Measurements from ENCODE around the gene PARS2. TPM values are rescaled to one million over a fixed set of nuclear protein-coding genes. Genes with fewer than 3 reads are reported as not detected.

Gene PARS2
- polyA plus RNA-seq, 1 donor = 7.3 TPM

GRCh38 chr1:54808443-54809207 lies 44.3 kb upstream of the PARS2 start:
- Histone ChIP-seq H3K9me3 (ENCODE audit: control insufficient read depth, low read depth, low read length) (no peaks in the 10 kb centered on the region), H3K4me1 (ENCODE audit: control insufficient read depth, insufficient read depth, low read length) (peaks cover 45% of the 10 kb centered on the region), H3K4me3 (ENCODE audit: low read length) (no peak overlapping the region), H3K27me3 (ENCODE audit: control insufficient read depth, insufficient read depth, low read length) (no peaks in the 10 kb centered on the region), H3K27ac (ENCODE audit: low read length) (no peak overlapping the region), H3K36me3 (ENCODE audit: control insufficient read depth, insufficient read depth, low read length) (no peaks in the 10 kb centered on the region)
- WGBS (ENCODE audit: insufficient coverage, low lambda C conversion rate) = no CpG with 5 or more reads among the region's 12 CpGs
- DNase-seq = no peak

- no peaks in the 10 kb centered on the region for H3K9me3 ChIP-seq (ENCODE audit: control insufficient read depth, low read depth, low read length)
- WGBS (ENCODE audit: insufficient coverage, low lambda C conversion rate) = no CpG with 5 or more reads among the region's 7 CpGs
- H3K27ac ChIP-seq (ENCODE audit: low read length) = no peak overlapping the region
- no peaks in the 10 kb centered on the region for H3K36me3 ChIP-seq (ENCODE audit: control insufficient read depth, insufficient read depth, low read length)
- no peak overlapping the region for H3K4me3 ChIP-seq (ENCODE audit: low read length)
- no peak for DNase-seq
- peaks cover 37% of the 10 kb centered on the region for H3K4me1 ChIP-seq (ENCODE audit: control insufficient read depth, insufficient read depth, low read length)
- no peaks in the 10 kb centered on the region for H3K27me3 ChIP-seq (ENCODE audit: control insufficient read depth, insufficient read depth, low read length)
Measured at GRCh38 chr1:54807756-54808155, 43.4 kb upstream of the PARS2 start.

- Histone ChIP-seq H3K9me3 (ENCODE audit: control insufficient read depth, low read depth, low read length) (no peaks in the 10 kb centered on the region), H3K36me3 (ENCODE audit: control insufficient read depth, insufficient read depth, low read length) (no peaks in the 10 kb centered on the region), H3K27me3 (ENCODE audit: control insufficient read depth, insufficient read depth, low read length) (no peaks in the 10 kb centered on the region), H3K27ac (ENCODE audit: low read length) (no peak overlapping the region), H3K4me3 (ENCODE audit: low read length) (no peak overlapping the region), H3K4me1 (ENCODE audit: control insufficient read depth, insufficient read depth, low read length) (peaks cover 37% of the 10 kb centered on the region)
- DNase-seq = no peak
- no CpG with 5 or more reads among the region's 11 CpGs for WGBS (ENCODE audit: insufficient coverage, low lambda C conversion rate)
Measured at GRCh38 chr1:54806931-54807611, 42.7 kb upstream of the PARS2 start.

- no peak for DNase-seq
- H3K4me1 ChIP-seq (ENCODE audit: control insufficient read depth, insufficient read depth, low read length) = peaks cover 43% of the 10 kb centered on the region
- no peaks in the 10 kb centered on the region for H3K27me3 ChIP-seq (ENCODE audit: control insufficient read depth, insufficient read depth, low read length)
- H3K27ac ChIP-seq (ENCODE audit: low read length) = no peak overlapping the region
- no peaks in the 10 kb centered on the region for H3K9me3 ChIP-seq (ENCODE audit: control insufficient read depth, low read depth, low read length)
- H3K36me3 ChIP-seq (ENCODE audit: control insufficient read depth, insufficient read depth, low read length) = no peaks in the 10 kb centered on the region
- WGBS (ENCODE audit: insufficient coverage, low lambda C conversion rate) = no CpG with 5 or more reads among the region's 35 CpGs
- H3K4me3 ChIP-seq (ENCODE audit: low read length) = no peak overlapping the region
Measured at GRCh38 chr1:54805981-54806381, 41.7 kb upstream of the PARS2 start.

- WGBS (ENCODE audit: insufficient coverage, low lambda C conversion rate) = no CpG with 5 or more reads among the region's 3 CpGs
- no peak overlapping the region for H3K27ac ChIP-seq (ENCODE audit: low read length)
- DNase-seq = no peak
Measured at GRCh38 chr1:54805466-54805865, 41.1 kb upstream of the PARS2 start.

GRCh38 chr1:54804471-54805132 lies 40.3 kb upstream of the PARS2 start:
- Histone ChIP-seq H3K4me3 (ENCODE audit: low read length) (no peak overlapping the region), H3K36me3 (ENCODE audit: control insufficient read depth, insufficient read depth, low read length) (no peaks in the 10 kb centered on the region), H3K9me3 (ENCODE audit: control insufficient read depth, low read depth, low read length) (no peaks in the 10 kb centered on the region), H3K27me3 (ENCODE audit: control insufficient read depth, insufficient read depth, low read length) (no peaks in the 10 kb centered on the region), H3K4me1 (ENCODE audit: control insufficient read depth, insufficient read depth, low read length) (peaks cover 32% of the 10 kb centered on the region), H3K27ac (ENCODE audit: low read length) (peak overlapping the region; percentile 73)
- no CpG with 5 or more reads among the region's 6 CpGs for WGBS (ENCODE audit: insufficient coverage, low lambda C conversion rate)
- DNase-seq = peak; percentile 55 to 71

More at GRCh38 chr1:54805466-54805865, 41.1 kb upstream of the PARS2 start:
- Histone ChIP-seq H3K4me3 (ENCODE audit: low read length) (no peak overlapping the region), H3K36me3 (ENCODE audit: control insufficient read depth, insufficient read depth, low read length) (no peaks in the 10 kb centered on the region), H3K4me1 (ENCODE audit: control insufficient read depth, insufficient read depth, low read length) (peaks cover 40% of the 10 kb centered on the region), H3K27me3 (ENCODE audit: control insufficient read depth, insufficient read depth, low read length) (no peaks in the 10 kb centered on the region), H3K9me3 (ENCODE audit: control insufficient read depth, low read depth, low read length) (no peaks in the 10 kb centered on the region)

GRCh38 chr1:54803761-54804470 lies 39.6 kb upstream of the PARS2 start:
- Histone ChIP-seq H3K36me3 (ENCODE audit: control insufficient read depth, insufficient read depth, low read length) (no peaks in the 10 kb centered on the region), H3K9me3 (ENCODE audit: control insufficient read depth, low read depth, low read length) (no peaks in the 10 kb centered on the region), H3K27me3 (ENCODE audit: control insufficient read depth, insufficient read depth, low read length) (no peaks in the 10 kb centered on the region), H3K4me3 (ENCODE audit: low read length) (no peak overlapping the region), H3K27ac (ENCODE audit: low read length) (peak overlapping the region; percentile 73), H3K4me1 (ENCODE audit: control insufficient read depth, insufficient read depth, low read length) (peaks cover 30% of the 10 kb centered on the region)
- peak in 1 of 2 donors; percentile 41 for DNase-seq
- no CpG with 5 or more reads among the region's 4 CpGs for WGBS (ENCODE audit: insufficient coverage, low lambda C conversion rate)

- H3K27me3 ChIP-seq (ENCODE audit: control insufficient read depth, insufficient read depth, low read length) = no peaks in the 10 kb centered on the region
- H3K4me3 ChIP-seq (ENCODE audit: low read length) = peak within 1 kb of the TSS; percentile 65
- H3K9me3 ChIP-seq (ENCODE audit: control insufficient read depth, low read depth, low read length) = no peaks in the 10 kb centered on the region
- H3K27ac ChIP-seq (ENCODE audit: low read length) = peak within 1 kb of the TSS; percentile 98
- no CpG with 5 or more reads among the region's 58 CpGs for WGBS (ENCODE audit: insufficient coverage, low lambda C conversion rate)
- DNase-seq = peak; percentile 82 to 96
- H3K4me1 ChIP-seq (ENCODE audit: control insufficient read depth, insufficient read depth, low read length) = peaks cover 53% of the 10 kb centered on the region
- no peaks in the 10 kb centered on the region for H3K36me3 ChIP-seq (ENCODE audit: control insufficient read depth, insufficient read depth, low read length)
Measured at GRCh38 chr1:54800899-54801759, 36.8 kb upstream of the PARS2 start, which contains the start of gene TTC22. TSS of gene TTC22 (minus strand) at chr1:54801323. CDS start at chr1:54801163, 160 bp downstream.

GRCh38 chr1:54800041-54800898 lies 35.9 kb upstream of the PARS2 start:
- H3K9me3 ChIP-seq (ENCODE audit: control insufficient read depth, low read depth, low read length) = no peaks in the 10 kb centered on the region
- H3K27ac ChIP-seq (ENCODE audit: low read length) = peak overlapping the region; percentile 98
- H3K4me1 ChIP-seq (ENCODE audit: control insufficient read depth, insufficient read depth, low read length) = peaks cover 61% of the 10 kb centered on the region
- no peaks in the 10 kb centered on the region for H3K27me3 ChIP-seq (ENCODE audit: control insufficient read depth, insufficient read depth, low read length)
- peak in 1 of 2 donors; percentile 27 for DNase-seq
- no CpG with 5 or more reads among the region's 39 CpGs for WGBS (ENCODE audit: insufficient coverage, low lambda C conversion rate)
- no peaks in the 10 kb centered on the region for H3K36me3 ChIP-seq (ENCODE audit: control insufficient read depth, insufficient read depth, low read length)
- peak overlapping the region; percentile 65 for H3K4me3 ChIP-seq (ENCODE audit: low read length)
